ENCODE data around the gene NUP210L. TPM values are rescaled to one million over a fixed set of nuclear protein-coding genes. Genes with fewer than 3 reads are reported as not detected.
A peak's percentile ranks its signal among the peaks of the same experiment; 100 is the strongest.

NUP210L gene
- total and polyA plus RNA-seq, 2 experiments from 2014 or later, result not detected

- peak overlapping the region; percentile 54 for H3K4me3 ChIP-seq
- peak overlapping the region; percentile 67 for H3K27ac ChIP-seq
- no peaks in the 10 kb centered on the region for H3K36me3 ChIP-seq
- H3K27me3 ChIP-seq, result no peaks in the 10 kb centered on the region
- H3K4me1 ChIP-seq (ENCODE audit: low read depth), result peaks cover 18% of the 10 kb centered on the region
- DNase-seq (ENCODE audit: low read depth in 1 of 2, low spot score in 1 of 2), result peak; percentile 64 to 89
- H3K9me3 ChIP-seq (ENCODE audit: low read depth), result no peaks in the 10 kb centered on the region
- TF ChIP-seq CTCF (IDR thresholded peaks at IDR 0.05; ENCODE audit: low read depth, low read length), result peak; percentile 9
Measured at GRCh38 chr1:154182344-154183045, 27.6 kb upstream of the NUP210L start.

- peaks cover 18% of the 10 kb centered on the region for H3K4me1 ChIP-seq (ENCODE audit: low read depth)
- peak overlapping the region; percentile 54 for H3K4me3 ChIP-seq
- no peaks in the 10 kb centered on the region for H3K36me3 ChIP-seq
- H3K27me3 ChIP-seq, result no peaks in the 10 kb centered on the region
- H3K27ac ChIP-seq, result peak overlapping the region; percentile 67
- H3K9me3 ChIP-seq (ENCODE audit: low read depth), result no peaks in the 10 kb centered on the region
- TF ChIP-seq CTCF (IDR thresholded peaks at IDR 0.05; ENCODE audit: low read depth, low read length), result no peak
- no peak for DNase-seq (ENCODE audit: low read depth in 1 of 2, low spot score in 1 of 2)
Measured at GRCh38 chr1:154181944-154182343, 27.1 kb upstream of the NUP210L start.

GRCh38 chr1:154179946-154180687, 25.2 kb upstream of the NUP210L start:
- Histone ChIP-seq H3K36me3 (no peaks in the 10 kb centered on the region), H3K9me3 (ENCODE audit: low read depth) (no peaks in the 10 kb centered on the region), H3K4me1 (ENCODE audit: low read depth) (peaks cover 18% of the 10 kb centered on the region), H3K27me3 (no peaks in the 10 kb centered on the region), H3K27ac (no peak overlapping the region), H3K4me3 (no peak overlapping the region)
- DNase-seq (ENCODE audit: low read depth in 1 of 2, low spot score in 1 of 2), result no peak
- TF ChIP-seq CTCF (IDR thresholded peaks at IDR 0.05; ENCODE audit: low read depth, low read length), result no peak

- Histone ChIP-seq H3K27ac (peak overlapping the region; percentile 52), H3K4me3 (no peak overlapping the region), H3K9me3 (ENCODE audit: low read depth) (no peaks in the 10 kb centered on the region), H3K27me3 (no peaks in the 10 kb centered on the region), H3K4me1 (ENCODE audit: low read depth) (peaks cover 18% of the 10 kb centered on the region), H3K36me3 (no peaks in the 10 kb centered on the region)
- DNase-seq (ENCODE audit: low read depth in 1 of 2, low spot score in 1 of 2), result peak in 1 of 2 donors; percentile 54
- TF ChIP-seq CTCF (IDR thresholded peaks at IDR 0.05; ENCODE audit: low read depth, low read length), result no peak
Measured at GRCh38 chr1:154178911-154179811, 24.3 kb upstream of the NUP210L start.

GRCh38 chr1:154178013-154178412, 23.1 kb upstream of the NUP210L start:
- no peaks in the 10 kb centered on the region for H3K9me3 ChIP-seq (ENCODE audit: low read depth)
- TF ChIP-seq CTCF (IDR thresholded peaks at IDR 0.05; ENCODE audit: low read depth, low read length), result no peak
- no peak overlapping the region for H3K4me3 ChIP-seq
- no peaks in the 10 kb centered on the region for H3K27me3 ChIP-seq
- peak in 1 of 2 donors; percentile 33 for DNase-seq (ENCODE audit: low read depth in 1 of 2, low spot score in 1 of 2)
- H3K27ac ChIP-seq, result peak overlapping the region; percentile 41
- peaks cover 2% of the 10 kb centered on the region for H3K36me3 ChIP-seq
- peaks cover 18% of the 10 kb centered on the region for H3K4me1 ChIP-seq (ENCODE audit: low read depth)

All from cardiac muscle cell (in vitro differentiated cells and primary cell).